Measurements from ENCODE around the gene GARIN5A.

Gene GARIN5A

GRCh38 chr19:50500060-50500752 is 23.6 kb upstream of the GARIN5A start:
- H3K4me3 ChIP-seq (ENCODE audit: control insufficient read depth, low read depth, low read length), result no peak overlapping the region
- DNase-seq (ENCODE audit: low read depth), result no peak
- TF ChIP-seq CTCF (conservative IDR thresholded peaks at IDR 0.05; ENCODE audit: control insufficient read depth, insufficient read depth, low read depth, low read length), result no peak

- DNase-seq (ENCODE audit: low read depth), result no peak
- no peak overlapping the region for H3K4me3 ChIP-seq (ENCODE audit: control insufficient read depth, low read depth, low read length)
- no peak for TF ChIP-seq CTCF (conservative IDR thresholded peaks at IDR 0.05; ENCODE audit: control insufficient read depth, insufficient read depth, low read depth, low read length)
Measured at GRCh38 chr19:50498219-50499056, 21.8 kb upstream of the GARIN5A start.

GRCh38 chr19:50497022-50497405 is 20.4 kb upstream of the GARIN5A start:
- DNase-seq (ENCODE audit: low read depth), result no peak
- H3K4me3 ChIP-seq (ENCODE audit: control insufficient read depth, low read depth, low read length), result no peak overlapping the region
- no peak for TF ChIP-seq CTCF (conservative IDR thresholded peaks at IDR 0.05; ENCODE audit: control insufficient read depth, insufficient read depth, low read depth, low read length)

GRCh38 chr19:50496189-50497021 is 19.8 kb upstream of the GARIN5A start:
- no peak for DNase-seq (ENCODE audit: low read depth)
- H3K4me3 ChIP-seq (ENCODE audit: control insufficient read depth, low read depth, low read length), result no peak overlapping the region
- no peak for TF ChIP-seq CTCF (conservative IDR thresholded peaks at IDR 0.05; ENCODE audit: control insufficient read depth, insufficient read depth, low read depth, low read length)

GRCh38 chr19:50495020-50495531 is 18.4 kb upstream of the GARIN5A start:
- no peak overlapping the region for H3K4me3 ChIP-seq (ENCODE audit: control insufficient read depth, low read depth, low read length)
- no peak for DNase-seq (ENCODE audit: low read depth)
- TF ChIP-seq CTCF (conservative IDR thresholded peaks at IDR 0.05; ENCODE audit: control insufficient read depth, insufficient read depth, low read depth, low read length), result no peak
